Measurements from ENCODE around the gene LDLRAD4.

Gene LDLRAD4

DNA sequence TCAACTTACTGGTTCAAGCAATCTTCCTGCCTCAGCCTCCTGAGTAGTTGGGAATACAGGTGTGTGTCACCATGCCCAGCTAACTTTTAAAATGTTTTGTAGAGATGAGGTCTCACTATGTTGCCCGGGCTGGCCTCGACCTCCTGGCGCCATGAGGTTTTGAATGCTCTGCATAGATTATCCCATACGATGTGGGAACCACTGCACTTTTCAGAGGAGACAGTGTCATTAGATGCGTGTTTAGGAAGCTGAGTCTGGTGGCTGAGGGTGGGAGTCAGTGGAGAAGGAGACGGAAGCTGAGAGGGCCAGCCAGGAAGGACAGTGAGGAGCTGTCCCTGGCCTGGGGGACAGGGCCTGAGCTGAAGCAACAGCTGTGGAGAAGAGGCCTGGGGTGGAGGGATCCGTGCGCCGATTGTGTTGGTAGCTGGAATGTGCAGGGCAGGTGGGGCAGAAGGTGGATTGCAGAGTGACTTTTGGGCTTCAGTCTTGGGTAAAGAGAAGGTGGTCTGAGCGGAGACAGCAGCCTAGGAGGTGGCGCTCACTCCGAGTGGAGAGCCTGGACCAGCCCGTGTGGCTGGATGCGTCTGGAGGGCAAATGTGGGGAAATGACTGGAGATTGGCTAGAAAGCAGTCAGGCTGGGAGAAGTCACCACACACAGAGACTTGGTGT lies 68.0 kb downstream of the LDLRAD4 start:
- no peak for DNase-seq (ENCODE audit: low spot score)

- DNase-seq (ENCODE audit: low spot score), result no peak
Measured at GRCh38 chr18:13287372-13287771, 68.8 kb downstream of the LDLRAD4 start.

DNA sequence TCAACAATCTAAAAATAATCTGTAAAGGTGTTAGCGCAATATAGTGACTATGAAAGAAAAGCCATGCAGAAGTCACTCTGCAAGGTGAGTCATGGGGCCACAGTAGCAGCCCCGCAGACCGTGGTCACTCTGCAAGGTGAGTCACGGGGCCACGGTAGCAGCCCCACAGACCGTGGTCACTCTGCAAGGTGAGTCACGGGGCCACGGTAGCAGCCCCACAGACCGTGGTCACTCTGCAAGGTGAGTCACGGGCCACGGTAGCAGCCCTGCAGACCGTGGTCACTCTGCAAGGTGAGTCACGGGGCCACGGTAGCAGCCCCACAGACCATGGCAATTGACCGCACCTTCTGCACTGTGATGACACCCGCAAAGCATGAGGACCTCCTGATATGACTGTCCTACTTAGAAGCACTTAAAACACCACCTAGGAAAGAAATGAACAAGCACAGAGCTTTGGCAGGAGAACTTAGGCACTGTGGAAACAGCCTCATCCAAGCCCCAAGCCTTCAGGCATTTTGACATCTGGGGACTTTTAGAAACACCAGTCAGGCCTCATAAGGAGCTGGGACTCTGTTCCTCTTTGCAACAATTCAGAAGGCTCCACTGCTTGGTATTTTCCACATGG lies 70.1 kb downstream of the LDLRAD4 start:
- no peak for DNase-seq (ENCODE audit: low spot score)

GRCh38 chr18:13289481-13290205 lies 71.1 kb downstream of the LDLRAD4 start:
- no peak for DNase-seq (ENCODE audit: low spot score)

GRCh38 chr18:13290856-13291271 lies 72.3 kb downstream of the LDLRAD4 start:
- DNase-seq (ENCODE audit: low spot score), result no peak

DNA sequence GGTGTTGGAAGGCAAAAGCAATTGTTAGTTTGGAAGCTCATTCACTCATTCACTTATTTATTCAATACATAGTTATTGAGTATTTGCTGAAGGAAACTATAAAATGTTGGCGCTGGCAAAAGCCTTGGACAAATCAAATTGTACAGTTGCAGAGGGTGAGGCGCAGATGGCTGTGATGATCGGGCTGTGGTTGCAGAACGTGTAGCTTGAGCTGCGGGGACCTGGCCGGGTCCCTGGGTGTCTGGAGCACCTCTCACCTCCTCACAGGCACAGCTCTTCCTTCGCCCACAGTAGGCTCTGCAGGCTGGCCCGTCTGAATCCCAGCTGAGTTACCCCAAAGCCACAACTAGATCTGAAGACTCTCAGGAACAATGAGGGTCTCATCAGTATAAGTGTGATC lies 72.7 kb downstream of the LDLRAD4 start:
- no peak for DNase-seq (ENCODE audit: low spot score)

DNA sequence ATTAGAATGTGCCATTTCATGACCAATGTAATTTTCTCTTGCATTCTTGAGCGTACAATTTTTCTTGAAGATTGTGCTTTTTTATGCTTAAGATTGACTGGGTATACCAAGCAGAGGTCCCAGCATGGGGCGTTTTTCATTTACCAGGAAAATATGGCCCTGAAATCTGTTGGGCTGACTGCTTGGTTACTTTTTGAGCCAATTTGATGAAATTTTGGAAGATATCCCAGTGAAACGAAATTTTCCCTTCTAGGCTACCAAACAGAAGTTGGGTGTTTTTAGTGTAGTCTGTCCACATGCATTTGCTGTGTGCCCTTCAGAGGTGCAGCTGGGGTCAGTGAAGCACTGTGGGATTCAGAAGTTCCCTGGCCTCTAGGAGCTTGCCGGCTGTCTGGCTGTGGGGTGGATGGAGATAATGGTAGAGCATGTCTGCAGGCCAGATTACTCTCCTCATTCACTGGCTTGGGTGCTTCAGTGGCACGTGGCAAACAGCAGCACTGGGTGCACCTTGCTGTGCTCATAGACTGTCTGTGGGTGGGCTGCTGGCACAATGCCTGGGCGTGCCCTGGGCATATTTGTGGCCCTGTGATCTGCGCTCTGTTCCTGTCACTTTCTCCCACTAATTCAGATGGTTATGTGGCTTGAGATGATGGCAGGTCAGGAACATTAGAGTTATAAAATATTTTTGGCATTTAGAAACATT lies 73.3 kb downstream of the LDLRAD4 start:
- no peak for DNase-seq (ENCODE audit: low spot score)

DNA sequence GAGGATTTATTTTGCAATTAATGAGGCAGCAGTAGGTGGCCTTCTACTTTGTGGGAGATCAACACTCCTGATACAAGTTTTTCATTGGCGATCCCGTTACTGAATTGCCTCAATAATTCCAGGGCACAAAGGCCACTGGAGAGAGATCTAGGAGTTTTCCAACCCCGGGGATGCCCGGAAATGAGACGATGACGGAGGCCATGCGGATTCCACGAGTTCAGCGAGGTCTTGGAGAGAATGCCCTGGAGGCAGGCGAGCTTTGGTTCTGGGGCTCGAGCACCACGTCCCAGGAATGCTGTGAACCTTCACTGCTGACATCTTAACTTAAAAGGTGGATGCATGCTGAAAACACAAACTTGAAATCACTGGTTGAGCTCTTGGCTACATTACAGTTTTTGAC lies 74.2 kb downstream of the LDLRAD4 start:
- no peak for DNase-seq (ENCODE audit: low spot score)

DNA sequence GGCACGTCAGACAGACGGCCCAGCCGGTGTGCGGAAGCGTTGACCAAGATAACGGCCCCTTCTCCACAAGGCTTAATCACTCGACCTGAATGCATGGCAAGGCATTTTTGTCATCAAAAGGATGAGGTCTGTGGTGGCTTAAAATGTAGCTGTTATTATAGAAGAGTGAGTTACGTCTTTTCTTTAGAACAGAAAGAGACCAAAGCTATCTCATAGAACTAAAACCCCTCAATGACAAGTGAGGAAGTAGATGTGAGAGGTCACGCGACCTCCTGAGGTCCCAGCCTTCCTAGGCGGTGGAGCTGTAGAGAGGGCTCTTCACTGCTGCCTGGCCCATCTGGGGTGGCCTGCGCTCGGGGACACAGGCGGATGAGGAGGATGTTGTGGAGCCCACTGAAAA lies 75.7 kb downstream of the LDLRAD4 start:
- no peak for DNase-seq (ENCODE audit: low spot score)

GRCh38 chr18:13295894-13296293 lies 77.3 kb downstream of the LDLRAD4 start:
- no peak for DNase-seq (ENCODE audit: low spot score)

GRCh38 chr18:13296867-13297574 lies 78.5 kb downstream of the LDLRAD4 start:
- DNase-seq (ENCODE audit: low spot score), result no peak

- DNase-seq (ENCODE audit: low spot score), result no peak
Measured at GRCh38 chr18:13298262-13298661, 79.7 kb downstream of the LDLRAD4 start.

DNA sequence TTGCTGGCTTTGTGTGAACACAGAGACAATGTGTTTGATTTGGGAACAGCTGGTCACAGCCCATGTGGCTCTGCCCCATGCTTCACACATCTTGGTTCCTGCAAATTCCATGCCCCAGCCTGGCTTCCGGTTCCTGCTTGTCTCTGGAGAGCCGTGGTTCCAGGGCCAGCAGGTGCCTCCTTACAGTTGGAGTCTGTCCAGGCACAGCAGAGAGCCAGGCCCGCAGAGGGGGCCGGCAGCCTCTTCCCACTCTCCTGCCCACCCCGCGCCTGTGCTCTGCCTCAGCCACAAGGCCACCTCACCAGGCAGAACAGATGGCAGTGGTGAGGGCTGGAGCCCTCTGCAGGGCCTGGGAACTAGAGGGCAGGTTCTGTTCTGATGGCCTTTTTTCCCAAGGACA lies 81.5 kb downstream of the LDLRAD4 start:
- no peak for DNase-seq (ENCODE audit: low spot score)

DNA sequence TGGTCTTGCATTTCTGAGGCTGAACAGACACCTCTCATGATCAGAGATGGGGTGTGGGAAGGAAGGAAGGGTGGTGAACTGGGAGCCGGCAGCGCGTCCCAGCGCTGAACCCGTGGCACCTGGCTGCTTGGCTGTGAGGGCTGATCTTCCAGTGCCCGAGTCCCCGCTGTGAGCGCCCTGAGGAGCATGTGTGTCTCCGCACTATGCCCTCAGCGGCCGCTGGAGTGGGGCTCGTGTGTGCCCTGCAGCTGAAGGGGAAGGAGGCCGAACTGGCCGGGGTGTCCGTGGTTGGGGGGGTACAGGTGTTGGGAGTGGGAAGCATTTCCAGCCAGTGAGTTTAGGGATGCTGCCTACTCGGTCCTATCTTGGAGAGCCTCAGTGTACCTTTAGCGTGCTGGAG lies 82.2 kb downstream of the LDLRAD4 start:
- no peak for DNase-seq (ENCODE audit: low spot score)

DNA sequence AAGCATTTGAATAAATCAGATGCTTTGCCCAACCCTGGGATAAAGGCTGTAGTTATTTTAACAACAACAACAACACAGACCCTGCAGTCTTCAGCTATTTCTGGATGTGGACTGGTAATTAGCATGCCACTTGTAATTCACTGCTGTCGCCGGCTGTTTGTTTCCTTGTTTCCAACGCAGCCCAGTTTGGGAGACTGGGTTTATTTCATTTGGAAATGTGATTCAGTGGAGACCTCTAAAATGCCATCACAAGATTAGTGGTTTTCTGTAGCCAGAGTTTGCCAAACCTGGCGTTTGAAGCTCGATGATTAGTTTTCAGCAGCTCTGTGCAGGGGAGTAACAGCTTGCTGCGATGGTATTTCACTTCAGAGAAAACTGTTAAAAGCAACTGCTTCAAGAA lies 83.5 kb downstream of the LDLRAD4 start:
- DNase-seq (ENCODE audit: low spot score), result no peak

GRCh38 chr18:13302457-13303225 lies 84.1 kb downstream of the LDLRAD4 start:
- DNase-seq (ENCODE audit: low spot score), result no peak

- DNase-seq (ENCODE audit: low spot score), result no peak
Measured at GRCh38 chr18:13303756-13304364, 85.3 kb downstream of the LDLRAD4 start.

DNA sequence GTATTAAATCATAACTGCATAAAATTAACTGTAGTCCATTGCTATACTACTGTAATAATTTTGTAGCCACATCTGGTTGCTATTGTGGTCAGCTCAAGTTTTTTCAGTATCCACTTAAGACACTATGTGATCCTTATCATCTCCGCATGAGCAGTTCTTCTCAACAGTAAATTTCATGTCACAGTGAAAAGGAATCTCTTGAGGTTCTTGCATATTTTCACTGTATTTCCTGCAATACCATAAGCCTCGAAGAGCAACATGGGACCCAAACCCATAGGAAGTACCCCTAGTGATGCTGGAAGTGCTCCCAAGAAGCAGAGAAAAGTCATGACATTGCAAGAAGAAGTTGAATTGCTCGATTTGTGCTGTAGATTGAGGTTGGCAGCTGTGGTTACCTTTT lies 86.7 kb downstream of the LDLRAD4 start:
- no peak for DNase-seq (ENCODE audit: low spot score)

DNA sequence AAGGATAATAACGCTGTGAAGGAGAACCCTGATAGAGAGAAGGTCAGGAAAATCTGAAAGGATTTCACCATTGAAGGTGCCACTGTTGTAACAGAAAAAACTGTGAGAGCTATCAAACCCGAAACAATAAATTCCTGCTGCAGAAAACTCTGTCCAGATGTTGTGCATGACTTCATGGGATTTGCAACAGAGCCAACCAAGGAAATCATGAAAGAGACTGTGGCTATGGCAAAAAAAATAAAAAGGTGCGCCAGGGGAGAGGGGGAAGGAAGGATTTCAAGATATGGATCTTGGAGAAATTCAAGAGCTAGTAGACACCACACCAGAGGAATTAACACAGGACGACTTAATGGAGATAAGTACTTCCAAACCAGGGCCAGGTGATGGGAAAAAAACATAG lies 88.0 kb downstream of the LDLRAD4 start:
- no peak for DNase-seq (ENCODE audit: low spot score)

DNA sequence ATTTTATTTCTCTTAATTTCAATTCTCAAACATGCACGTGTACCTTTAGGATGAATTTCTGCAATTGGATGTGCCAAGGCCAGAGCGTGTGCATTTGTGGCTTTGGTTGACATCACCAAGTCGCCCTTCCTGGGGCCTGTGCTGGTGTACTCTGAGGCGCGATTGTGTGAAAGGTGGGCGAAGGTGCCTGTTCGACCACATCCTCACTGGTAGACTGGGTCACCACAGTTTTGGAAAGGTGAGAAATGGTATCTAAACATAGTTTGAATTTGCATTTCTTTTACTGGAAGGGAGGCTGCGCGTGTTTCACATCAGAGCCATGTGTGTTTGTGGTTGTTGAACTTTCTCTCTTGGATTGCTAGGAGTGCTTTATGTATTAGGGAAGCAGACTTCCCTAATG lies 89.8 kb downstream of the LDLRAD4 start:
- DNase-seq (ENCODE audit: low spot score), result no peak

Measured in HuH-7.5 (cell line).